HG03039 (cell line): ENCODE measurements around the gene SLCO4A1.

Experiments
- ATAC-seq: cut with Tn5 transposase; IDR thresholded peaks from one replicate; pipeline ENCODE4 v1.9.1; 2021; ENCODE audit warnings: mild to moderate bottlenecking, moderate library complexity; ENCODE audit not compliant: unreplicated experiment

SLCO4A1 gene

DNA sequence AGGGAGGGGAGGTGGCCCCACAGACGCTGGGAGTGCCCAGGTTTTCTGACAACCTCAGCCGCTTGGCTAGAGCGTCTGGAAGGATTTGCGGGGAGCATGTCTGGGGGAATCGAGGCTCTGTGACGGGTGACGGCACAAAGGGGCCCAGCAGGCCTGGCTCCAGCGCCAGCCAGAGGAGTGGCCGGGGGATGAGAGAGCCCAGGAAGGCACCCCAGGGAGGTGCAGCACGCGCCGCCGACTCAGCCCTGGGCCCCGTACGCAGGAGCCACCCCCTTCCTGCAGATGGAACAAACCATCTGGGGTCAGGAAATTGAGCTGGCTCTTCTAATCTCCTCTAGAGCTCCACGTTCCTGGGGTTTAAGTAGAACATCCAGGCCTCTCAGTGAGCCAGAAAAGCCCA lies 5.9 kb upstream of the SLCO4A1 start:
- ATAC-seq, result no peak

DNA sequence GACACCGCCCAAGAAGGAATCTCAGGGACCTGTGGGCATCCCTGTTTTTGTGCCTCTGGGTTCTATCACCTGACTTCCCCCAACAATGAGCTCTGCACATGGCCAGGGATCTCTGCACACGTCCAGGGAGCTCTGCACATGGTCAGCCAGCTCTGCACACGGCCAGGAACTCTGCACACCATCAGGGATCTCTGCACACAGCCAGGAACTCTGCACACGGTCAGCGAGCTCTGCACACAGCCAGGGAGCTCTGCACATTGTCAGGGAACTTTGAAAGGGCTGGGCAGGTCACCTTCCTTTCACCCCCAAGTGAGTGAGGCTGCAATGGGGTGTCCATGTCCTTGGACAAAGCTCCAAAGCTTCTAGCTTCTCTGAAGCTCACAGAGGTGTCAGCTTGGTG lies 5.2 kb upstream of the SLCO4A1 start:
- ATAC-seq, result no peak

DNA sequence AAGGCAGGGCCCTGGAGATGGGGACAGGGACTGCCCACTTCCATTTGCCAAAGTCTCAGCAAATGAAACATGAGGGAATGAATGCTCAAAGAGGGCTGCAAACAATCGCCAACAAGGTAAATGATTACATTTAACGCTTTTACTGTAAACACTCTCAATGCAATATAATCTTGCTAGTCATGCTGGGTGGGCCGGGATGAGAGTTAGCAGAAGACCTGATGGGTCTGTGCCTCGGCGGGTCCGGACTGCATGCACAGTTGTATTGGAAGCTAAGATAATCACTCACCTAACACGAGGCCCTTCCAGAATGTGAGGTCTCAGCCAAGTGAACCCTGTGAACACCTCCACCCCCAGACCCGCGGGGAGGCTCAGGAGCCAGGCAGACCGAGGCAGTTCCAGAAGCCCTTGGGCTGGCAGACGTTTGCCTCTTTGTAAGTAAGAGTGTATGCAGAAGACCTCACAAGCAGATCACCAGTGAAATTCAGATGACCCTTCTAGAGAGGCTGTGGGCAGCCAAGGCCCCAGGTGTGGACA lies 4.7 kb upstream of the SLCO4A1 start:
- ATAC-seq, result no peak

DNA sequence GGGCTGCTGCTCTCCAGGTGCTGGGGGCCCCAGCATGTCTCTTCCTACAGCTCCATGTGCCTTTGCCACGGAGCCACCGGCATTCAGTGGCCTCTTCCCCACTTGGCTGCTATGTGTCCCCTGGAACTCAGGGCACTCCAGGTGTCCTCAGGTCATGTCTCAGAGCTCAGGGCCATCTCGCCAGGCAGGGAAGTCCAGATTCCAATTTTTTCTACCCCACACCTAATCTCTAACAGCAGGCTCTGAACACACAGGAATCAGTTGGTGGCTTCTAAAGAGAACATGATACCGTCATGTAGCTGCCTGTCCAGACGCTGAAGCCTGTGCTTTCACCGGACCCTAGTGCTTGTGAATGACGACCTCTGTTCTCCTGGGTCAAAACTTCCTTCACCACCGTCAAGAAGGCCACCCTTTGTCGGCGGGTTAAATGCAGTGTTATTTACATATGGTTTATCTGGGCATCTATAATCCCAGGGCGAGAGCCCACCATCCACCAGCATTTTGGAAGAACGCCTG lies 4.2 kb upstream of the SLCO4A1 start:
- ATAC-seq, result no peak

DNA sequence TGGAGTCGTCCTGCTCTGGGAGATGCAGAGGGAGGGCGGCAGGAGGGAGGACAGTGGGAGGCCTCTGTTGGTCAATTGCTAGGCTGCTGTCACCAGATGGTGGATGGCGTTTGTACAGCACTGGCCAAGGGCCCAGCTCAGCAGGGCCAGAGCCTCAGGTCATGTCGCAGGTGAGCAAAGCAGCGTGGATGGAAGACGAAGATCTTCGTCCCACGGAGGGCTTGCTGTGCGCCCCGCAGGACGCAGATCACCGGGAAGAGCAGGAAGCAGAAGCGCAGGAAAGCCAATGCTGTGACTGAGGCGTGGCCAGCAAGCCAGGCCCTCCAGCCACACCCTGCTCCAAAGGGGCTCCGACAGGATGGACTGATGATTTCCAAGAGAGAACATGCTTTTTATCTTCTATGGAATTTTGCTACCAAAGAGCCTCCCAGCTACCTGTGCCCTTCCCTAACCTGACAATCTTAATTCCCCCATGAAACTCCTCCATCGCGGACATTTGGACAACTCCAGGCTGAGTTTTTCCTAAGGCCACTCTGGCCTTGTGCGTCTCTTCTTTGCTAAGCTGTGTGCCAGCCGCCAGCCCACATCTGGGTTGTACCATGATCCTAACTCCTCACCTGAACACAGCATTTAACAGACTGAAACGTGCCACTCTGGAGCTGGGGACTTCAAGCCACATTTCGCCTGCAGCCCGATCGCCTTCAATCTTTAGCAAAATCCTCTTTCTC lies 3.5 kb upstream of the SLCO4A1 start:
- no peak for ATAC-seq

DNA sequence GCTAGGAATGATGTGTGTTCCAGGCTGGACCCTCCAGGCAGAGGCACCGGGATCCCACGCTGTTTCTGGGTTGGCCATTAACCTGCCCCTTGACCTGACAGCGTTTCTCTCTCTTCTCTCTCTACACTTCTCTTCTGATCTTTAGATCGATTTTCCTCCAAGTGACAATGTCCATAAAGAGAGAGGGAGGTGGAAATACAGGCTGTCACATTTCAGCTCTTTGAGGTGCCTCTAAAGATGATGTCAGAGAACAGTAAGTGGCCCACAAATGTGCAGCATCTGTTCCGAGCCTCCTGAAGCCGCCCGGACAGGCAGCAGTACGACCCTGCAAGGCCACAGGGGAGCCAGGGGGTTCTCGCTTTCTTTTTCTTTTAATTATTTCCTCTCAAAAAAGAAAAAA lies 2.5 kb upstream of the SLCO4A1 start:
- ATAC-seq, result no peak

DNA sequence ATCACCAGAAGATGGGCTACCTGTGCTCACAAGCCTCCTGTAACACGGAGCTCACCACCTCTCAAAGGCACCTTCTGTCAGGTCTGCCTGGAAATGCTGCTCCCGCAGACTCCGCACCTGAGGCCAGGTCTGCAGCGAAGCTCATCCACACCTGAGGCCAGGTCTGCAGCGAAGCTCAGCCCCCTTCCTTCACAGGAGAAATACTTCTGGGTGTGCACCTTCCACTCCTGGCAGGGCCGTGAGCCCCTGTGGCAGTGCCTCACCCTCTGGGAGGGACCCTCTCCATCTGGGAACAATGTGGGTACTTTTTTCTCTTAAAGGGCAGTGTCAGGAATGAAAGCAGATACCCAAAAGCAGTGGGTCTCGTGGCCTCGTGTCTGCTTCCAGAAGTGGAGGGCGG lies 1.4 kb upstream of the SLCO4A1 start:
- no peak for ATAC-seq

DNA sequence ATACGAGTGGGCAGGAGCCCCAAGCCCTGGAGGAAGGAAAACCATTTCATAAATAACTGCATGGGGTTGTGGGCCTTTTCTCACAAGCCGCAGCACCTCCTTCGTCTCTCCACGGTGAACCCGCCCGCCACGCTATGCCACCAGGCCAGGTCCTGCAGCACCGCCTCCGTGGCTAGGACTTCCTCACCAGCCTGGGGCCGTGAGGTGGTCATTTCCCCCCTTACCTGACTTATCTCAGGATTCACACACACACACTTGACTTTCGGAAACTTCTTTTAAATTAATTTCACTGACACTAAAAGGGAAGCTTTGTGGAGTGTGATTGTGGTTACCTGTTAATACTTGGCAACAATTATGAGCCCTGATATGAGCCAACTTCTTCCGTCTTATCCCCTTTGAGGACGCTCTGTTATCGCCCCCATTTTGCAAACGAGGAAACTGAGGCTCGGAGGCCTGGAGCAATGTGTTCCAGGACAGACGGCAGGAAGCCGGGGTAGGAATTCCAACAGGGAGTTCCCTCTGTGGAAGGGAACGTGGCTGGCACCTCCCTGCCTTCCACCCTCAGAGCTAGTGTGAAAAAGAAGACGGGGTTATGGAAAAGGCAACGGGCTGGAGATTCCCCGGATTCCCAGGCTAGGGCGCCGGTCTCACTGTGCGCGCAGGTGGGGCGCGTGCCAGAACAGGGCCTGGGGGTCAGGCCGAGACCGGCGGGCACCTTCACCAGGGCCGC lies 817 bp upstream of the SLCO4A1 start:
- peak; percentile 4 for ATAC-seq

DNA sequence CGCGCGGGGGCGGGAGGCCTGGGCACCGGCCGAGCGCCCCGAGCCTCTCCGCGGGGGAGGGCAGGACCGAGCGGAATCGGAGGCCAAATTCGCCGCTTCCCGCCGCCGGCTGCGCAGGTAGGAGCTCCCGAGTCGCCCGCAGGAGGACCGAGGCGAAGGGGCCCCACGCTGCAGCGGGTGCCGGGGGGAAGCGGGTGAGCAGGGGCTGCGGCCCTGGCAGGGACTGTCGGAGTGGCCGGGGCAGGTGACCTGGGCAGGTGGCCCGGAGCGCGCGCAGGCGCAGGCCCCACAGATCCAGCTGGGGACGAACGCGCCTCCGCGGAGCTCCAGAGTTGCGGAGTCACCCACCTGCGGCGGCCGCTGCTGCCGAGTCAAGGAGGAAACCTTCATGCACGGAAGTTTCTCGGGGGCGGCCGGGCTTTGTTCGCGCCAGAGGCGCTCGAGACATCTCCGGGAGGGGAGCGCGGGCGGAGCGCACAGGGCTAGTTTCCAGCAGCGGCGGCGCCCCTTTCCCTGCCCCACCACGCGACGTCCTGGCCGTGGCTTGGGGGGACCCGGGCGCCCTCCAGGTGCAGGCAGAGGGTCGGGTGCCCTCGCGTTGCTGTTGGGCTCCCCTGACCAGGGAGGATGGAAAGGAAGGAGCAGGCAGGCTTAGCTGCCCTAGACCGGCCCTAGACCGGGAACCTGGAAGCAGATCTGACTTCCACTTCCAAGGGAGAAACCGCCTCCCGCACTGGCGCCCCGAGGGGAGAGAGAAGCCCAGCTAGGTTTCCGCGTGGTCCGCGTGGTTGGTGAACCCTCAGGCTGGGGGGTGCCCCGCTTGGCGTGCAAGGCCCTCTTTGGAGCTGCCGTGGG lies 590 bp downstream of the SLCO4A1 start:
- ATAC-seq, result peak; percentile 15

DNA sequence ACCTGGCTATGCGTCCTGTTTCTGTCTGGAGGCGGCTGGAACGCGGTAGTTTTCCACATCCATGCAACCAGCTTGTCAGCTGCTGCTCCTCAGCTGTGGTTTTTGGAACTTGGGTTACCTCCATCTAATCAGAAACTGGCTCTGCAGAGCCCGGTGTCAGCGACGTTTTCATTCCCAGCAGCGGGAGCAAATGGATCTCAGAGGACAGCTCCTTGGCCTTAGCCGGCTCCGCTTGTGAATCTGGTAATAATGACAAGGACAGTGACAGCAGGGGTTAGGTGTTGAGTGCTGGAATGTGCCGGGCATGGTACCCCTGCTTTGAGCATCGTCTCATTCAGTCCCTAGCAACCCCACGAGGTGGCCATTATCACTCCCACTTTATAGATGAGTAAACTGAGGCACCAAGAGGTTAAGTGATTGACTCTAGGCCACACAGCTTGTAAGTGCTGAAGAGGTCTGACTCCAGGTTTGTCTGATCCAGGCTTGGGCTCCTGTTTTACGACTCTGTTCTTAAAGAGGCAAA lies 1.3 kb downstream of the SLCO4A1 start:
- ATAC-seq, result no peak

DNA sequence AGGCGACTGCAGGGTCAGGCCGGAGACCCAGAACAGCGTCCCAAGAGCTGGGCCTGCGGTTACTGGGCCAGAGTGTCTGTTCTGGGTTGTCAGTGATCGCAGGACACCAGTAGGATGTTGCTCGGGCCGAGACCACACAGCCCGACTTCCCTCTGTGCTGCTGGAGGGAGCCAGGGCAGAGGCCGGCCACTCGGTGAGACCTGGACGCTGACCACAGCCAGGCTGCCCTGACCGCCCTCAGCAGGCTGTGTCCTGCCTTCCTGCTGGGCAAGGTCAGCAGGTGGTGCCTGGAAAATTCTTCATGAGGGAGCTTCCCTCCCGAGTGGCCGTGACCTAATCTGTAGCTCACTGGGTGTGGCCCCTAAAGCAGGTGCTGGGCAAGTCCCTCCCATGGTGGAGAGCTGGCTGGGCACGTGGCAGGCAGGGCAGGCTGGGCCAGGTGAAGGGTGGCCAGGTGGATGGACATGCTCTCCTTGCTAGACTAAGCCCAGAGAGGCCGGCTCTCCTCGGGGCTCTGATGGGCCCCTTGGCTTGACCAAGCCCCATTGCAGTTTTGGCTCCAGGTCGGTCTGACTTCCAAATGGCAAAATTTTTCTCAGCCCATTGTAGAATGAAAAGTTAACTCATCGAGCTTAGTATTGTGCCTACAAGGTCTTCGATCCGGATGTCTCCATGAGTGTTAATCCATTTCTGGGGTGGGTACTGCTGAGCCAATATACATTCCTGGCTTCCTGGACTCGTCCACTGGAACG lies 1.9 kb downstream of the SLCO4A1 start:
- ATAC-seq, result no peak

DNA sequence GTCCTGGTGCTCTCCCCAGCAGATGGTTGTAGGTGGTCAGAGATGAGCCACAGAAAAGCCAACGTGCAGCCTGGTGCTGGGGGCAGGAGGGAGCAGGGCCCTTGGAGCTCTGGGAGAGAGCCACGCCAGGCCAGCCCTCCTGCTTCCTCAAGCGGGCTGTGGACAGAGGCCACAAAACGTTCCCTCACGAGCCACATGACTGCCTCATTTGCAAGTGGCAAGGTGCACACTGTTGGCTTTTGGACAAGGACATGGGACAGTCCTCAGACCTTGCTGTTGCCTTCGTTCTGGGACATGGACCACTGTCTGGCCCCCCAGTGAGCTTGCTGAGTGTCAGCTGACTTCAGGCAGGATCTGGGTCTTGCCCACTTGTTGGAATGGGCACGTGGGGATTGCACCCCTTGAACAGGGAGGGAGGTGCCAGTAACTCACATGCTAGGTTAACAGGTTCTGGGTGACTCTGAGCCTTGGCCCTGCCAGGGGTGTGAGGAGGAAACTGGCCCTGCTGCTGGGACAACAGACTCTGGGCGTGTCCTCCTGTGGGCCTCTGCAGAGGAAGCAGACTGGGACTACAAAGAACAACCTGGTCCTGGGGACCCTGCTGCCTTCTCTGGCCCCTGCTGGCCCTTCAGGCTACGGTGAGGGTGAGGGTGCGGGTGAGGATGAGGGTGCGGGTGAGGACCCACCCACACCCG lies 2.6 kb downstream of the SLCO4A1 start:
- no peak for ATAC-seq

DNA sequence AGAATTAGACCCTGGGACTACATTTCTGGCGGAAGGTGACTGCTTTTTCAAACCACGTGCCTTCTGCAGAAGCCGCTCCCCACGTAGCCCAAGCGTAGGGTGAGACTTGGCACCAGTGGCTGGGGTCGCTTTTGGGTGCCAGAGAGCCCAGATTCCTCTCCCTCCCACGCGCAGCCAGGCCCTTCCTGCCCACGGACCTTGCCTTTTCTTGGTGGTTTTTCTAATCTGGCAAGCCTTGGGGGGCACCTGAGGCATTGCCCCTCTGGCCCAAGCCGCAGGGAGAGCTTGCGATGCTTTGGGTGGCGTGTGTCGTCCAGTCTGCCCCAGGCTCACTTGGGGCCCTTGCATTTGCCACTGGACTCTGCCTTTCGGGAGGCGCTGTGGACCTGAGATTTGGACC lies 3.3 kb downstream of the SLCO4A1 start:
- no peak for ATAC-seq

DNA sequence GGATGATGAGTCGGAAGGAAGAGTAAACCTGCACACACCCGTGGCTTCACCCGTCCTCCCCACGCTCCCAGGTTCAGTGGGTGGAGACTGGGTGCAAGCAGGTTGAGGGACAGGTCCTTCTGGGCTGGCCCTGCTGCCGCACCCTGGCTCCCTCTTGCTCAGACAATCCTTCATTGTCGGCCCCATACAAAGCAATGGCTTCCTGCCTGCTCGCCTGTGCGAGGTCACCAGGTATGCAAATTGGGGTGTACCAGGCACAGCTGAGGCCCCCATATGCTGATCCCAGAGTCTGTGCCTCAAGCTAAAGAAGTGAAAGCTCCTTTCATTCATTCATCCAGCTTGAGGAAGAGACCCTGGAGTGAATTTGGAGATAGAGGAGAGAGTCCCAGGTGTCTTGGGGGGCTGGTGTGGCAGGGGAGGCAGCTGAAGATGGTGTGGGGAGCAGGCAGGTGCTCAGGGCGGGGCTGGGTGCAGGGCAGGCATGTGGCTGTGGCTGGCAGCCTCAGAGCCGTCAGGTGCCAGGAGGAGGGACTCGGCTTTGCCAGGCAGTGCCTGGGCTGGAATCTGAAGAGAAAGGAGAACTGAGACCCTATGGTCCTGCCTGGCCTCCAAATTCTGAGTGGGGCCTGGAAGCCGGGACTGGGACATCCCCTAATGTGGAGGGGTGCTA lies 4.7 kb downstream of the SLCO4A1 start:
- no peak for ATAC-seq

DNA sequence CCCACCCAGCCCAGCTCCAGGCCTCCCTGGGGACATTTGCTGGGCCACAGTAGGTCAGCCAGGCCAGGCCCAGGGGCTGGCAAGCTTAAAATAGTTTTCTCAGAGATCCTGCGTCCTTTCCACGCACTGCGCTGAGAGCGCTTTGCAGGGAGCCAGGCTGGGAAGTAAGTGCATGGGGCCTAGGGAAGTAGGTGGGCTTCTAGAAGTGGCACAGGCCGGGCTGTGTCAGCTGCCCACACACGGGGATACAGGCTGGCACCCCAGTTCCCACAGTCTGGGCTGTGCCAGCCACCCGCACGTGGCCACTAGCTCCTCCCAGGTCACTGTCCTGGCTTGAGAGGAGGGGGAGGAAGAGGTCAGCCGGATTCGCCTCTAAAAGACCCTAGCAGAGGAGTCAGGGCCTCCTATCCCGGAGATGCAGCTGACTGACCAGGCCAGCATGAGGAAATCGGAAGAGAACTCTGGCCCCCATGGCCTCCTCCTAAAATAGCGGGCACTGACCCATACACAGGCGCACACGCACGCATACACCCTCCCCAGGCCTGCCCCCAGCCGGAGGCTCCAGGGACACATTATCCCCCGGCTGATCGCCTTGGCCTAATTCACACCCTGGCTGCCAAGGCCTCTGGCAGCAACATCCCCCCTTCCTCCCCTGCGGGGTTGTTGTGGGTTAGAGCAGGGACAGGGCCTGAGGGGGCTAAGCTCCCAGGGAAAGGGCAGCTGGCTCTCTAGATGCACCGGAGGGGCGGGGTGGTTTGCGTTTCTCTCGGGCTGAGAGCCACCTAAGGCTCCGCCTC lies 5.4 kb downstream of the SLCO4A1 start:
- ATAC-seq, result no peak

DNA sequence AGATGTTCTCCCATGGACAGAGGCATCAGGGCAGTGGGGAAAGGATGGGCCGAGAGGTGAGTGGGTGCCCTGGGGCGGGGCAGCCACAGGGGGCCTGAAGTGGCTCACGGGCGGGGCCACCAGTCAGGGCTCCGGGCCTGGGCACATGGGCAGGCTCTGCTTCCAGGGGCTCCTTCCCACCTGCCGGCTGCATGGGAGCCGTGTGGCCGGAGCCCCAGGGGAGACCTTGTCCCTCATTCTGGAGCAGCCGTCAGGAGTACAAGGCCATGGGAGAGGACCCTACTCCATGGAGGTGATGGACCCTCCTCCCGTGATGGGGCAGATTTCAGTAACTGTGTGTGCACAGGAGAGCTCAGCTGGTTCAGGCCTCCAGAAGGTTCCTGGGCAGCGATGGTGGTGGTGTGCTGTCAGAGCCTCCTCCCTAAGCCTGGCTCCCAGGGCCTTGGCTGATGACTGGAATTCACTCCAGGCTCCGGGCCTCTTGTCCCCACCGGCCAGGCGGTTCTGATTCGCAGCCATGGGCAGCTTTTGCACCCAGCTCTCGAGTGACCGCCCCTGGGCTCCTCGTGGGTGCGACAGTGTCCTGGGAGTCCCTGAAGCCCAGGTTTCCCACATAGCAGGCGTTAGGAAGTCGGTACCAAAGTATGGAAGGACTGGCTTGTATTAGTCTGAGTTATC lies 6.2 kb downstream of the SLCO4A1 start:
- no peak for ATAC-seq

DNA sequence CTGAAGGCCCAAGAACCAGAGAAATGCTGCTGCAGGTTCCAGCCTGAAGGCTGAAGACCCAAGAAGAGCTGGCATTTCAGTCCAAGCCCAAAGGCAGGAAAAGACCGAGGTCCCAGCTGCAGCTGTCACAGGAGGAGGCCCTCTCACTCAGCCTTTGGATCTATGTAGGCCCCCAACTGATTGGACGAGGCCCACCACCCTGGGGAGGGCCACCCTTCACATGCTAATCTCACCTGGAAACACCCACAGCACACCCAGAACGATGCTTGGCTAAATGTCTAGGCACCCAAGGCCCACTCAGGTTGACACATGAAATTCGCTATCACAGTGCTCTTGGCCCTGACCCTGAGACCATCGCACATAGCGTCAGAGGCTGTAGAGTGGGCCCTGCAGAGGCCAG lies 6.8 kb downstream of the SLCO4A1 start:
- ATAC-seq, result no peak
